PC-9 (cell line): ENCODE results near the gene MYCL.

Source experiments
- EZH2 ChIP-seq: fragments of 200-600 bp; sonication (generic); IDR thresholded peaks from 2 replicates; pipeline ENCODE4 v1.8.0; 2017; ENCODE audit warnings: antibody characterized with exemption, low read depth
- TF ChIP-seq, protein P1 (sequence below): fragments of 200-600 bp; sonication (generic); conservative IDR thresholded peaks from 2 replicates; pipeline ENCODE4 v1.6.1; 2017; ENCODE audit warnings: mixed run types, antibody characterized with exemption, mild to moderate bottlenecking, moderate library complexity

DNA sequence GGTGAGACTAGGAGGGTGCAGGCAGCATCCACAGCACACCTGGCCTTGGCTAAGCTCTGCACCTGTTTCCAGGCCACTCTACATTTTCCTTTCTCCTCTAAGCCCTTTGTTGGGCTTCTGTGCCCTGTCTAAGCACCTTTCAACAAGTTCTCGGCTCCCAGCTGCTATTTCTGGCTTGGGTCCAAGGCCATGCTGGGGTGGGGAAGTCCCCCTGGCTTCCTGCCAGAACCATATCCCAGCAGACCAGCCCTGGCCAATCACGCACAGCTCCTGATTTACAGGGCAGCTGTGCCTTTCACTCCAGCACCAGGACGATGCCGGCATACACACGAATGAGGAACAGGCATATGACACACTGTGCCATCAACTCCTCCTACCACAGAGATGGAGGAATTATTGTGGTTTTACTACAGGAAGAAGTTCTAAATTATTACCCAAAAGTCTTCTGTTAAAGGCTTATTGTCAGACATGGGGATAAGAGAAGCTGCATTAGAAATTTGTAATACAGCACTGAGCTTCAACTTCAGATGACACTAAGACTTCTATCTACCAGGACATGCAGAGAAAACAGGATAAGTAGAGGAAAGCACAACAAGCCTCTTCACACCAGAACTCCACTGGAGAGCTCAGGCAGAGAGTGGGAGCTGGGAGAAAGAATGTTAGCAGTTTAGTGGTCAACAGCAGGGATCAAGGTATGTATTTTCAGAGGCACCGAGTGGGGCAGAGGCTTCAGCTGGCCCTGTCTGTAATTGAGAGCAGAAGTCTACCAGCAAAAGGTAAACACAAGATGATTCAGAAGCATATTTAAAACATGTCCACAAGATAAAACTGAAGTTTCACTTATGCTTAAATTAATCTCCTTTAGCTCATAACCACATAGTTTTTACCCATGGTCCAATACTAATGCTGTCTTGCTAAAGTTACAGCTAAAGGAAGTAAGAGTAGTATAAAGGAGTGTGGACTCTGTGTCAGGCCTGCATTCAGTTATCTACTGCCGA lies 55.8 kb downstream of the MYCL start:
- TF ChIP-seq, protein P1, sequence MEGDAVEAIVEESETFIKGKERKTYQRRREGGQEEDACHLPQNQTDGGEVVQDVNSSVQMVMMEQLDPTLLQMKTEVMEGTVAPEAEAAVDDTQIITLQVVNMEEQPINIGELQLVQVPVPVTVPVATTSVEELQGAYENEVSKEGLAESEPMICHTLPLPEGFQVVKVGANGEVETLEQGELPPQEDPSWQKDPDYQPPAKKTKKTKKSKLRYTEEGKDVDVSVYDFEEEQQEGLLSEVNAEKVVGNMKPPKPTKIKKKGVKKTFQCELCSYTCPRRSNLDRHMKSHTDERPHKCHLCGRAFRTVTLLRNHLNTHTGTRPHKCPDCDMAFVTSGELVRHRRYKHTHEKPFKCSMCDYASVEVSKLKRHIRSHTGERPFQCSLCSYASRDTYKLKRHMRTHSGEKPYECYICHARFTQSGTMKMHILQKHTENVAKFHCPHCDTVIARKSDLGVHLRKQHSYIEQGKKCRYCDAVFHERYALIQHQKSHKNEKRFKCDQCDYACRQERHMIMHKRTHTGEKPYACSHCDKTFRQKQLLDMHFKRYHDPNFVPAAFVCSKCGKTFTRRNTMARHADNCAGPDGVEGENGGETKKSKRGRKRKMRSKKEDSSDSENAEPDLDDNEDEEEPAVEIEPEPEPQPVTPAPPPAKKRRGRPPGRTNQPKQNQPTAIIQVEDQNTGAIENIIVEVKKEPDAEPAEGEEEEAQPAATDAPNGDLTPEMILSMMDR, result no peak
- TF ChIP-seq EZH2, result no peak
